MM.1S (cell line): ENCODE measurements around the gene TSPAN9.

ENCODE experiments used
- EZH2phosphoT487 ChIP-seq: fragments of 300-600 bp; sonication (generic); IDR thresholded peaks from 2 replicates; pipeline ENCODE4 v1.6.1; 2018; ENCODE audit warnings: antibody characterized with exemption, low read length
- TF ChIP-seq, protein P1 (sequence below): fragments of 300-600 bp; sonication (generic); IDR thresholded peaks from 2 replicates; pipeline ENCODE4 v1.5.1; 2016; ENCODE audit warnings: antibody characterized with exemption, low read length, mixed read lengths

DNA sequence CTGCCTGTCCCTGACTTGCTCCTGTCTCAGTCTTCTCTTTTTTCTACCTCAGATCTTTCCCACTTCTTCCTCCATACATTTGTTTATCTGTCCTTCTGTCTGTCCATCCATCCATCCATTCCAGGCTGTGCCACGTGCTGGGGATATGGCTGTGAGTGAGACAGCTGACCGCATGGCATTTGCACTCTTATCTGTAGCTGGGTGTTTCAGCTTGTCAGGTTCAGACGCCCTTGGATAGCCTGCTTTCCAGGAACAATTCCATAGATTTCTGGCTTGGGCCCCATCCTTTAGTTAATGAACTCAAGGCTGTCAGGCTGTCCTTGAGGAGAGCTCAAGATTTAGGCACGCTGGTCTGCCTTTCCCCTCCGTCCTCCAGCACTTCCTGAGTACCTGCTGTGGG, 116.6 kb downstream of the TSPAN9 start:
- no peak for TF ChIP-seq EZH2phosphoT487
- TF ChIP-seq, protein P1, sequence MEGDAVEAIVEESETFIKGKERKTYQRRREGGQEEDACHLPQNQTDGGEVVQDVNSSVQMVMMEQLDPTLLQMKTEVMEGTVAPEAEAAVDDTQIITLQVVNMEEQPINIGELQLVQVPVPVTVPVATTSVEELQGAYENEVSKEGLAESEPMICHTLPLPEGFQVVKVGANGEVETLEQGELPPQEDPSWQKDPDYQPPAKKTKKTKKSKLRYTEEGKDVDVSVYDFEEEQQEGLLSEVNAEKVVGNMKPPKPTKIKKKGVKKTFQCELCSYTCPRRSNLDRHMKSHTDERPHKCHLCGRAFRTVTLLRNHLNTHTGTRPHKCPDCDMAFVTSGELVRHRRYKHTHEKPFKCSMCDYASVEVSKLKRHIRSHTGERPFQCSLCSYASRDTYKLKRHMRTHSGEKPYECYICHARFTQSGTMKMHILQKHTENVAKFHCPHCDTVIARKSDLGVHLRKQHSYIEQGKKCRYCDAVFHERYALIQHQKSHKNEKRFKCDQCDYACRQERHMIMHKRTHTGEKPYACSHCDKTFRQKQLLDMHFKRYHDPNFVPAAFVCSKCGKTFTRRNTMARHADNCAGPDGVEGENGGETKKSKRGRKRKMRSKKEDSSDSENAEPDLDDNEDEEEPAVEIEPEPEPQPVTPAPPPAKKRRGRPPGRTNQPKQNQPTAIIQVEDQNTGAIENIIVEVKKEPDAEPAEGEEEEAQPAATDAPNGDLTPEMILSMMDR = no peak
